Cardiac fibroblast (primary cell): ENCODE data around the gene CDK6.

Experiments
- DNase-seq, 2 donors: peaks; one replicate each; pipeline versions ENCODE4 v3.0.0 to v3.0.0-alpha.2; 2010; ENCODE audit warnings: low read depth in 2 of 2
- H3K4me3 ChIP-seq, 2 donors: replicated peaks in 1 of 2; 1 replicate in 1 of 2; 2 replicates in 1 of 2; pipeline ENCODE4 v1.5.1; 2011; ENCODE audit warnings: low read depth in 2 of 2, low read length in 2 of 2, mild to moderate bottlenecking in 2 of 2, moderate library complexity in 1 of 2
- TF ChIP-seq, protein P1 (sequence below): IDR thresholded peaks from one replicate; pipeline ENCODE4 v1.5.1; 2011; ENCODE audit warnings: low read depth, mild to moderate bottlenecking, low read length, inconsistent platforms

Gene CDK6

GRCh38 chr7:92813390-92814024 is 22.9 kb downstream of the CDK6 start:
- TF ChIP-seq, protein P1, sequence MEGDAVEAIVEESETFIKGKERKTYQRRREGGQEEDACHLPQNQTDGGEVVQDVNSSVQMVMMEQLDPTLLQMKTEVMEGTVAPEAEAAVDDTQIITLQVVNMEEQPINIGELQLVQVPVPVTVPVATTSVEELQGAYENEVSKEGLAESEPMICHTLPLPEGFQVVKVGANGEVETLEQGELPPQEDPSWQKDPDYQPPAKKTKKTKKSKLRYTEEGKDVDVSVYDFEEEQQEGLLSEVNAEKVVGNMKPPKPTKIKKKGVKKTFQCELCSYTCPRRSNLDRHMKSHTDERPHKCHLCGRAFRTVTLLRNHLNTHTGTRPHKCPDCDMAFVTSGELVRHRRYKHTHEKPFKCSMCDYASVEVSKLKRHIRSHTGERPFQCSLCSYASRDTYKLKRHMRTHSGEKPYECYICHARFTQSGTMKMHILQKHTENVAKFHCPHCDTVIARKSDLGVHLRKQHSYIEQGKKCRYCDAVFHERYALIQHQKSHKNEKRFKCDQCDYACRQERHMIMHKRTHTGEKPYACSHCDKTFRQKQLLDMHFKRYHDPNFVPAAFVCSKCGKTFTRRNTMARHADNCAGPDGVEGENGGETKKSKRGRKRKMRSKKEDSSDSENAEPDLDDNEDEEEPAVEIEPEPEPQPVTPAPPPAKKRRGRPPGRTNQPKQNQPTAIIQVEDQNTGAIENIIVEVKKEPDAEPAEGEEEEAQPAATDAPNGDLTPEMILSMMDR, result no peak
- H3K4me3 ChIP-seq, result no peak overlapping the region
- peak; percentile 31 to 50 for DNase-seq

DNA sequence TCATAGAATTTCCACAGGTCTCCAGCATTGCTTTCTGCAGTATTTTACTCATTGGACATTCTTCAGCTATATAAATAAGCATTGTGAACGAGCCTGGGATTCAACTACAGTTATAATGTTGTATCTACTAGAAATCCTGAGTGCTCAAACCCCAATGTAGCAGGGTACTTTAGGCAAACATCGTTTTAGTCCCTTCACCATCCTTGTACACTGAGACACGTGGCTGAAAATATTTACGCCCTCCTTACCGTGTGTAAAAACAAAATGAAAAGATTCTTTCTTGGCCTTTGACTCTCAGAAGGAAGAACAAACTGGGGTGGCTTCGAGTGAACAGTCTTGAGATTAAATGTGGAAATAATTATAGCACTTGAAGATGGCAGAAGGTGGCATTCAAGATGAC is 25.2 kb downstream of the CDK6 start:
- TF ChIP-seq, protein P1, result no peak
- DNase-seq, result no peak
- H3K4me3 ChIP-seq, result no peak overlapping the region

GRCh38 chr7:92809760-92810573 is 26.4 kb downstream of the CDK6 start:
- H3K4me3 ChIP-seq, result no peak overlapping the region
- DNase-seq, result peak; percentile 93 to 94
- TF ChIP-seq, protein P1, result no peak

DNA sequence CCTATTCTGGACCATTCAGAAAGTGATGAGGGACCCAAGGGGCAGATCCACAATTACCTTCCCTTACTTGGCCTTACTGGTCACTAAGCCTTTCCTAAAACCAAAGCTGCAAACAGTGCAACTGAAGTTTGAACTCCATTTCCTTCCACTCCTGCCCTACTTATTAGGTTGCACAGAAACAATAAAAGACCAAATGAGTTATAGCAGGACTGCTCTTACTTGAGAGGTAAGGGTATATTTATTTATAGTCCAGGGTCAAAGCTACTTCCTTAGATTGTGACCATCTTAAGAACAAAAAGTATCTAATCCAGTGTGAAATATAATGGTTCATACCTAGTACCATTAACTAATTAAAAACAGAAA is 27.0 kb downstream of the CDK6 start:
- DNase-seq, result no peak
- H3K4me3 ChIP-seq, result no peak overlapping the region
- TF ChIP-seq, protein P1, result no peak

GRCh38 chr7:92808635-92809034 is 27.7 kb downstream of the CDK6 start:
- DNase-seq, result peak in 1 of 2 donors; percentile 37
- TF ChIP-seq, protein P1, result no peak

DNA sequence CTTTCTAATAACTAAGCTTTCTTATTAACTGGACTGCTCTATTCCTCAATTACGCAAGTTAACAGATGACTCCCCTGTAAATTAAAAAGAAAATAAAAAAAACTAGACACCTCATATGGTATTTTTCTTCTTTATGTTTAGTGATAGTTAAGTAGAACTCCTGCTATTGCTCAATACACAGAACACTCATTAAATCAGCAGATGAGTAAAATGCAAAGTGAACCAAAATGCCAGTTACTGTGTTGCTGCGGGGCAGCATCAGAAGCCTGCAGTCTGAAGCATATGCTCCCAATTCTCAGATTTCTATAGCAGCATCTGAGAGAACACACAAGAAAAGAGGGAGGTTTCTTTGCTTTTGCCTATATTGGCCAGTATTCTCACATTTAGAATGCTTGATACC is 28.4 kb downstream of the CDK6 start:
- TF ChIP-seq, protein P1, result no peak
- no peak overlapping the region for H3K4me3 ChIP-seq

More at GRCh38 chr7:92808635-92809034, 27.7 kb downstream of the CDK6 start:
- H3K4me3 ChIP-seq, result no peak overlapping the region

More for the DNA sequence above, 28.4 kb downstream of the CDK6 start:
- peak; percentile 26 to 63 for DNase-seq
